Left ventricle myocardium inferior (tissue), 1 donor: ENCODE data around the gene PITPNM3. TPM values are rescaled to one million over a fixed set of nuclear protein-coding genes. Genes with fewer than 3 reads are reported as not detected.

Experiments
- DNase-seq: peaks from one replicate; pipeline ENCODE4 v3.0.0-alpha.2; 2020
- H3K27ac ChIP-seq: fragments of 200-600 bp; replicated peaks from 2 replicates; pipeline ENCODE4 v1.8.0; 2021
- H3K27me3 ChIP-seq: fragments of 200-600 bp; 2 replicates; pipeline ENCODE4 v1.8.0; 2021; ENCODE audit warnings: low read depth
- H3K36me3 ChIP-seq: fragments of 200-600 bp; 2 replicates; pipeline ENCODE4 v1.8.0; 2021
- H3K4me1 ChIP-seq: fragments of 200-600 bp; 2 replicates; pipeline ENCODE4 v1.8.0; 2021
- H3K4me3 ChIP-seq: fragments of 200-600 bp; 2 replicates; pipeline ENCODE4 v1.8.0; 2021; ENCODE audit warnings: mild to moderate bottlenecking, moderate library complexity
- H3K9me3 ChIP-seq: fragments of 200-600 bp; replicated peaks from 2 replicates; pipeline ENCODE4 v1.8.0; 2021
- CTCF ChIP-seq: fragments of 200-600 bp; IDR thresholded peaks from 2 replicates; pipeline ENCODE4 v1.8.0; 2021; ENCODE audit warnings: antibody characterized with exemption, mild to moderate bottlenecking, borderline replicate concordance
- intact Hi-C: fragments of 100-400 bp; cut with micrococcal nuclease; formaldehyde crosslinking; loops from one replicate; pipeline ENCODE4 v1.11.0; 2022
- total RNA-seq: library from RNA; stranded (reverse); fragmentation: NEBNext Ultra II Directional; extraction: Animal tissue kit (Norgen Biotek cat#: 25700); gene quantifications from one replicate; pipeline ENCODE4 v1.2.1, GENCODE V29; 2021
- donor health status: DM: no; HTN: yes; CAD: no; lungs with severe emphysema.

The PITPNM3 gene
- total RNA-seq, 1 donor from 2014 or later = 0.36 TPM

GRCh38 chr17:6479622-6480302 lies 76.6 kb downstream of the PITPNM3 start:
- no peaks in the 10 kb centered on the region for H3K36me3 ChIP-seq
- no peaks in the 10 kb centered on the region for H3K4me1 ChIP-seq
- no peak overlapping the region for H3K27ac ChIP-seq
- H3K27me3 ChIP-seq = peaks cover 48% of the 10 kb centered on the region
- no peak for TF ChIP-seq CTCF
- intact Hi-C loops = no loop called here
- H3K9me3 ChIP-seq = no peaks in the 10 kb centered on the region
- DNase-seq = no peak
- H3K4me3 ChIP-seq = no peak overlapping the region

GRCh38 chr17:6478486-6478885 lies 77.9 kb downstream of the PITPNM3 start:
- Histone ChIP-seq H3K9me3 (no peaks in the 10 kb centered on the region), H3K27me3 (peaks cover 40% of the 10 kb centered on the region), H3K36me3 (no peaks in the 10 kb centered on the region), H3K4me1 (no peaks in the 10 kb centered on the region), H3K27ac (no peak overlapping the region), H3K4me3 (no peak overlapping the region)
- DNase-seq = no peak
- no peak for TF ChIP-seq CTCF
- intact Hi-C loops = no loop called here

GRCh38 chr17:6477831-6478383 lies 78.4 kb downstream of the PITPNM3 start:
- no peak for DNase-seq
- Histone ChIP-seq H3K27me3 (peaks cover 40% of the 10 kb centered on the region), H3K4me1 (no peaks in the 10 kb centered on the region), H3K27ac (no peak overlapping the region), H3K9me3 (no peaks in the 10 kb centered on the region), H3K36me3 (no peaks in the 10 kb centered on the region), H3K4me3 (no peak overlapping the region)
- intact Hi-C loops = no loop called here
- TF ChIP-seq CTCF = no peak

GRCh38 chr17:6476810-6477179 lies 79.6 kb downstream of the PITPNM3 start:
- intact Hi-C loops = no loop called here
- peaks cover 31% of the 10 kb centered on the region for H3K27me3 ChIP-seq
- no peak for TF ChIP-seq CTCF
- H3K4me3 ChIP-seq = no peak overlapping the region
- H3K27ac ChIP-seq = no peak overlapping the region
- DNase-seq = no peak
- no peaks in the 10 kb centered on the region for H3K9me3 ChIP-seq
- no peaks in the 10 kb centered on the region for H3K36me3 ChIP-seq
- H3K4me1 ChIP-seq = no peaks in the 10 kb centered on the region

- no peaks in the 10 kb centered on the region for H3K36me3 ChIP-seq
- H3K4me3 ChIP-seq = no peak overlapping the region
- H3K4me1 ChIP-seq = no peaks in the 10 kb centered on the region
- DNase-seq = no peak
- no peak for TF ChIP-seq CTCF
- H3K9me3 ChIP-seq = no peaks in the 10 kb centered on the region
- peaks cover 31% of the 10 kb centered on the region for H3K27me3 ChIP-seq
- H3K27ac ChIP-seq = no peak overlapping the region
- intact Hi-C loops = no loop called here
Measured at GRCh38 chr17:6476076-6476809, 80.1 kb downstream of the PITPNM3 start.
